GM19043 (cell line): ENCODE data around the gene PDPK1.

Experiments used
- ATAC-seq: cut with Tn5 transposase; IDR thresholded peaks from one replicate; pipeline ENCODE4 v1.9.1; 2021; ENCODE audit warnings: low read depth; ENCODE audit not compliant: unreplicated experiment

The PDPK1 gene

DNA sequence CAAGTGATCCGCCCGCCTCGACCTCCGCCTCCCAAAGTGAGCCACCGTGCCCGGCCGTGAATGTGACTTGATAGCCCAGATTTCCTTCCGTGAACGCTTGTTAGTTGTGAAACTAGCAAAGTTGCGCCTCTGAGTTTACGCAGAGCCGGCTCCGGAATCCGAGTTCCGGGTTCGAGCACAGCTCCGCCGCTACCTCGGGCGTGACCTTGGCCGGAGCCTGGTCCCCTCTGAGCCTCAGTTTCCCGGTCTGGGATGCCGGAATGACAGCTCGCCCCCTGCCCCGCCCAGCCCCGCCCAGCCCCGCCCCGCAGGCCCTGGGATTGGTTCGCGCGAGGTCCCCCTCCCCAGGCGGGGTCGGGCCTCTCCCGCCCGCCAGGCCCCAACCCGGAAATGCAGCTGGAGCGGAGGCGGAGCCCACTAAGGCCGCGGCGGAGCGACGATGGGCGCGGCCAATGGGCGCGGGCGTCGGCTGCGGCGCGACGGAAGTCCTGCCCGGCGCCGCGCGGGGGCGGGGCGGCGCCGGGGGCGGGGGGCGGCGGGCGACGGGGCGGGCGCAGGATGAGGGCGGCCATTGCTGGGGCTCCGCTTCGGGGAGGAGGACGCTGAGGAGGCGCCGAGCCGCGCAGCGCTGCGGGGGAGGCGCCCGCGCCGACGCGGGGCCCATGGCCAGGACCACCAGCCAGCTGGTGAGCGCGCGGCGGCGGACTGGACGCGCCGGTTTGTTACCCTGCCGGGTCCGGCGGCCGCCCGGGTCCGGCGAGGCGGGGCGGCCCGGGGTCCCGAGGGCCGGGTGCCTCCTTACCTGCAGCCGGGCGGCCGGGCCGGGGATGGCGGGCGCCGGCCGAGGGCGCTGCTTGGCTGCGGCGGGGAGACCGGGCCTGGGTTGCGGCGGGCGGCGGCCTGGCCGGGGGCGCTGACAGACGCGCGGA is at the start of gene PDPK1:
PDPK1 (plus strand) TSS at position 571 of the 929 bp plus-strand sequence; CDS start at position 663, 92 bp downstream.
- peak; percentile 82 for ATAC-seq

DNA sequence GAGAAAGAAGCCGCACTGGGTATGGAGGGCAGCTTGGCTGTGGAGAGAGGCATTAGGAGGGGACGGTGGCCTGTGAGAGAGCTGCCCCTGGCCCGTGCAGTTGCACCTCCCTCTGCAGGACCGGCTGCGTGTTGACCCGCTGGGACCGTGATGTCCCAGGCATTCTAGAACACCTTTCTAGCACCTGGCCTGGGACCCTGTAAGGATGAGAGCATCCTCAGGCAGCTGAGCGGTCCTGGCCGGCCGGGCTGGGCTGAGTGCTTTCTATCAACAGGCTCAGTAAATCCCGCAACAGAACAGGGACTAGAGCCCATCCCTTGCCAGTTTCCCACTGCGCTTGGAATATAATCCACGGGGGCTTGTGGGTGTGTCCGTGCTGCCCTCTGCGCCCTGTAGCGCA is 48.2 kb upstream of the PDPK1 start:
- no peak for ATAC-seq

DNA sequence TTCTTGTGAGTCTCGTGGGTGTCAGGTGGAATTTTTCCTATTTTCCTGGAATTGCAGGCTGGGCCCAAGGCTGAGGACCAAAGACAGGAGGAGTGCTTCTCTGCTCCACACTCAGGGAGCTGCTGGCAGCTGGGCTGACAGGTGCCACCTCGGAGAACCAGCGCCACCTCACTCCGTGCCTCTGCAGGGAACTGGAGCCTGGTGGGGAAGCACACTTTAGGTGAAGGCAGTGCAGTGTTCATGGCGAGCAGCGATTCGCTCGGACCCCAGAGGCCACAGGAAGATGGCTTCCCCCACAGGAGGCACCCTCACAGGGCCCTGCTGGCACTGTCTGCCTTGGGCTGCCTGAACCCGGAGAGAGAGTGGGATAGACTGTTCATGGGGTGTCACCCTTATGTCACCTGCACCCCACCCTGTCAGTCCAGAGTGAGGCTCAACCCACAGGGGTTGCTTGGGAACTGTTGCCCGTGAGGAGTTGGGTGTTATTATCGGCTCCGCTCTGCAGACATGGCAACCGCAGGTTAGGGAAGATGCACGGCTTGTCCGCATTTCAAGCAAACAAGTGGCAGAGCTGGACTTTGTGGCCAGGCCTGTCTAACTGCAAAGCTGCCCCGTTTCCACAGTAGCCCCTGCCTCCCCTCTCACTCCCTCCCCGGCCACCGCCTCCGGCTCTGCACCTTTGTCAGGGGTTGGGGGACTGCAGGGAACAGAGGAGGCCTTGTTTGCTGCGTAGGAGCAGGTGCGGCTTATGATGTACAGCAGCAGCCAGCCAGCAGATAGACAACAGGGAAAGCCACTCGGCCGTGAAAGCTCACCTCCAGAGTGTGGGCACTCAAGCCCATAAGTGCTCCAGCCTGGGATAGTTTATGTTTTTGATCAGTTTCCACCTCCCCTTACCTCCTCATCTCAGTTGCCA is 47.4 kb upstream of the PDPK1 start:
- no peak for ATAC-seq

DNA sequence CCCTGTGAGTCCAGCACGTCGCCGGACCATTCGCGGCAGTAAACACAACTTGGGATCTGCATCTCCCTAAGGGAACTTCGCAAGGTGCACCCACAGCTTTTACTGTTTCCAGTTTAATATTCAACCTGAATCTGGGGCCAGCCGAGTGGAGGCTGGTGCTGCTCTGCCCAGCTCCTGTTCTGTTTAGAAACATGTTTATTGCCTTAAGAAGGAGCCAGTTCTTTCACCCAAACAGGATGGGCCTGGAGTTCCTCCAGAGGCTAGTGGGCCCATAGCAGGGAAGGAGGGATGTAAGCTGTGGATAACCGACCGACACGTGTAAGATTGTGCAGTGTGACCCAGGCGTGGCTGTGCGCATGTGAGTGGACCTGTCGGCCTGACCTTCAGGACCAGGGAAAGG is 45.5 kb upstream of the PDPK1 start:
- ATAC-seq, result no peak

DNA sequence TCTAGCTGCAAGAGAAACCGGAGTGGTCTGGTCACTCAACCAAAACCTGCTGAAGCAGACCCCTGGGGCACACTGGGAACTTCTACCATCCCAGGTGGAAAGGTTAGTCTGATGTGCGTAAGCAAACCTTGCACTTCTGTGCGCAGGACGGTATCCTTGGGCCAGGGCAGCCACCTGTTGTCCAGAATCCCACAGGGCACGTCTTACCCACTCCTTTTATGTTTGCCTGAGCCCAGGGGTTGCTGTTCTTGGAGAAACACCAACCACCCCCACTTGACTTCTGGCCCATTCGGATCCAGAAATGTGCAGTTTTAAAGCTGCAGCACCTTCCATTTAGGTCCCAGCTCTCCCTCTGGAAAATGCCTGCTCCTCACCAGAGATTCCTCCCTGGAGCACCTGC is 44.2 kb upstream of the PDPK1 start:
- ATAC-seq, result no peak

DNA sequence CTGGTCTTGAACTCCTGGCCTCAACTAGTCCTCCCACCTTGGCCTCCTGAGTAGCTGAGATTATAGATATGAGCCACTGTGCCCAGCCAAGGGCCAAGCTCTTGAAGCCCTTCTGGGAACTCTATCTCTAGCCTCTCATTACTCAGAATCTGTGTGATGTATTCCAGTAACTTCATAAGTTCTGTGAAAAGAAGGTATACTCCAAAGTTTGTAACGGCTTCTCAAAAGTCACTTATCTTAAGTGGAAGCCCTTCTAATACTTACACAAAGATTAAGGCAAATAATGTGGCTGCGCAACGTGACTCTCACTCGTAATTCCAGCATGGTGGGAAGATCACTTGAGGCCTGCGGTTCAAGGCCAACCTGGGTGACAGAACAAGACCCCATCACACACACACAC is 43.2 kb upstream of the PDPK1 start:
- ATAC-seq, result no peak

DNA sequence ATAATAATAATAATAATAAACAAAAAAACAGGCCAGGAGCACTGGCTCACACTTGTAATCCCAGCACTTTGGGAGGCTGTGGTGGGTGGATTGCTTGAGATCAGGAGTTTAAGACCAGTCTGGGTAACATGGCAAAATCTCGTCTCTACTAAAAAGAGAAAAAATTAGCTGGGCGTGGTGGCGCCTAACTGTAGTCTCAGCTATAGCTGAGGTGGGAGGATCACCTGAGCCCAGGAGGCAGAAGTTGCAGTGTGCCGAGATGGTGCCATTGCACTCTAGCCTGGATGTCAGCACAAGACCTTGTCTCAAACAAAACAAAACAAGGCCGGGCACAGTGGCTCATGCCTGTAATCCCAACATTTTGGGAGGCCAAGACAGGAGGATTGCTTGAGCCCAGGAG is 42.8 kb upstream of the PDPK1 start:
- no peak for ATAC-seq

DNA sequence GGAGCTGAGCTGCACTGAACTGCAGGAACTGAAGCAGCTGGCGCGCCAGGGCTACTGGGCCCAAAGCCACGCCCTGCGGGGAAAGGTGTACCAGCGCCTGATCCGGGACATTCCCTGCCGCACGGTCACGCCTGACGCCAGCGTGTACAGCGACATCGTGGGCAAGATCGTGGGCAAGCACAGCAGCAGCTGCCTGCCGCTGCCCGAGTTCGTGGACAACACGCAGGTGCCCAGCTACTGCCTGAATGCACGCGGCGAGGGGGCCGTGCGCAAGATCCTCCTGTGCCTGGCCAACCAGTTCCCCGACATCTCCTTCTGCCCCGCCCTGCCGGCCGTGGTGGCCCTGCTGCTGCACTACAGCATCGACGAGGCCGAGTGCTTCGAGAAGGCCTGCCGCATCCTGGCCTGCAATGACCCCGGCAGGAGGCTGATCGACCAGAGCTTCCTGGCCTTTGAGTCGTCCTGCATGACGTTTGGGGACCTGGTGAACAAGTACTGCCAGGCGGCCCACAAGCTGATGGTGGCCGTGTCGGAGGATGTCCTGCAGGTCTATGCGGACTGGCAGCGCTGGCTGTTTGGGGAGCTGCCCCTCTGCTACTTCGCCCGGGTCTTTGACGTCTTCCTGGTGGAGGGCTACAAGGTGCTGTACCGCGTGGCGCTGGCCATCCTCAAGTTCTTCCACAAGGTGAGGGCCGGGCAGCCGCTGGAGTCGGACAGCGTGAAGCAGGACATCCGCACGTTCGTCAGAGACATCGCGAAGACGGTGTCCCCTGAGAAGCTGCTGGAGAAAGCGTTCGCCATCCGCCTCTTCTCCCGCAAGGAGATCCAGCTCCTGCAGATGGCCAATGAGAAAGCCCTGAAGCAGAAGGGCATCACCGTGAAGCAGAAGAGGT is 41.4 kb upstream of the PDPK1 start:
- ATAC-seq, result no peak

DNA sequence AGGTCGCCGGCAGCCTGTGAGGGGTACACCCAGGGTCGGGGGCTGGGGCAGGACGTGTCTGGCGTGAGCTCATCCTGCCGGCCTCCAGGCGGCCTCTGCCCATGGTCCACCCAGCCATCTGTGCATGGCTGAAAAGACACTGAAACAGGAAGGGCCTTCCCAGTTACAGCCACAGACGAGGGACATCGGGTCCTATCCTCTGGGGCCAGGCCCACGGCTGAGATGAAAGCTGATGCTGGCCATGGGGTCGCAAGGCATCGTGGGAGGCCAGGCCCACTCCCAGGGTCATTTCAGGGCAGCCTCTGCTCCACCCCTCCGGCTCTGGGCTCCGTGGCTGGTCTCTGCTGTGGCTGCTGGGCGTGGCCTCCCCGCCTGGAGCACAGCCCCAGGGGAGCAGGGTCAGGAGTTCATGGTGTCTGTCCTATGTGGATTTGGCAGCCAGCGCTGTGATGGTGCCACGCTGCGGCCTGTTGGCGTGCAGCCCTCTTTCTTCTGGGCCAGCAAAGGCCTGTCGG is 40.6 kb upstream of the PDPK1 start:
- no peak for ATAC-seq

DNA sequence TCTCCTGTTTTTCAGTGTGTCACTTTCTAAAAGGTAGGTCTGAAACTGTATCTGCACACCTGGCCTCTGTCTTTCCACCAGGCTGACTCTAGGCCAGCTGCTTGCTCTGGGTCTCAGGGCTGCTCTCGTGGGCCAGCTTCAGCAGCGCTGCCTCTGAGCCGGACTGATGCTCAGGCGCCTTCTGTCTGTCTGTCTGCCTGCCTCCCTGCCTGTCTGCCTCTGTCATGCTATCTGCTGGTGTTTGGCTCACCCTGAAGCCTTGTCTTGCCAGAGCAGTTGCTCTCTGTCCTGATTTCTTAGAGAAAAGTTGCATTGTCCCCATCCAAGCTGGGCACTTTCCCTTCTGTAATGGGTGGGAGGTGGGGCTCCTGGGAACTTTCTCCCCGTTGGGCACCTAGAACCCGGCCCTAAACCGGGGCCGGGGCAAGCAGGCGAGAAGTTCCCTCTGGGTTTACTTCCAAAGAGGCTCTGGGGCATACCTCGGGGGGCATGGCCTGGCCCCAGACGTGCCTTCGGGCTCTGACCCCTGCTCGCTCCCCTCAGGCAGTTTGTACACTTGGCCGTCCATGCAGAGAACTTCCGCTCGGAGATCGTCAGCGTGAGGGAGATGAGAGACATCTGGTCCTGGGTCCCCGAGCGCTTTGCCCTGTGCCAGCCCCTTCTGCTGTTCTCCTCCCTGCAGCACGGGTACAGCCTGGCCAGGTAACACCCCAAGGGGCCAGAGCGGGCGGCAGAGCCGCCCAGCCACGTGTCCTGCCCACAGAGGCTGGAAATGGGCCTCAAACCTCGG is 39.9 kb upstream of the PDPK1 start:
- no peak for ATAC-seq

DNA sequence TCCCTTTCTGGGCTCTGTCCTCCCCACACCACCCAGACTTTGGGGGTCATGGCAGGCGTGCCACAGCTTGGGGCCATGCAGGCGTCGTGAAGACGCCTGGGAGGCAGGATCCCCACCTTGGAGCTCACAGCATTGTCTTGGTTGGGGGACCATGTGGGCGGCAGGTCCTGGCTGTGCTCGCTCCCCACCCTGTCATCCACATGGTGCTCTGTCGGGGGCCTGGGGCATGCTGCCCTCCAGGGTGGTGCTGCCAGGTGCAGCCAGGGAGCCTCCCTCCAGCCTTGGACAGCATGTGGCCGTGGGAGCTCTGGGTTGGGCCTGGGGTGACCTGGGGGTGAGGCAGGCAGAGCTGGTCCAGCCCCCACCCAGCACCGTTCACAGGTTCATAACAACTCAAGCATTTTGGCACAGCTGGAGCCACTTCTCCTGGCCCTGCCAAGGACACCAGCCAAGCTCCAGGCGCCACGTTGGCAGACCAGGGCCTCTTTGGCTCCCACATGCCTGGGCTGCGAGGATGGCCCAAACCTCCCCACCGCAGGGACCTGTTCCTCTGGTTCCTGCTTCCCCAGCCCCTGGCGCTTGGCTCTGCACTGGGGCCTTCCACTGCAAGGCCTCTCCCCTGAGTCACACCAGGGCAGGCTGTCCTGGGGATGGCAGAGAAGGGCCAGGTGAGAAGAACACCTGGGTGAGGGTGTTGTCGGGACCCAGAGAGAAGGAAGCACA is 39.1 kb upstream of the PDPK1 start:
- ATAC-seq, result no peak

DNA sequence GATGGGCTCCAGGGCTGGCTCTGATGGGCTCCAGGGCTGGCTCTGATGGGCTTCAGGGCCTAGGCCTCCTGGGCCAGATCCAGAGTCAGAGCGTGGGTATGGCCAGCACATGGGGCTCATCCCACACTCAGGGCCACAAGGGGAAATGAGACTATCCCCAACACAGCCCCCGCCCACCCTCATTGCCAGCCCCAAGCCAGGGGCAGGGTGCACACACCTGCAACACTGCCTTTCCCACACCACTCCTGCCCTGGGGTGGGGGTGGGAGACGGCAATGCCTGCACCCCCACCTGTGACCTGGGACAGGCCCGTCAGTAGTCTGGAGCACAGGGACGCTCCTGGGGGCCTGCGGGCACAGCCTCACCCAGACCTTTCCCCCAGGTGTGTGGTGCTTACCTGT is 38.4 kb upstream of the PDPK1 start:
- no peak for ATAC-seq

DNA sequence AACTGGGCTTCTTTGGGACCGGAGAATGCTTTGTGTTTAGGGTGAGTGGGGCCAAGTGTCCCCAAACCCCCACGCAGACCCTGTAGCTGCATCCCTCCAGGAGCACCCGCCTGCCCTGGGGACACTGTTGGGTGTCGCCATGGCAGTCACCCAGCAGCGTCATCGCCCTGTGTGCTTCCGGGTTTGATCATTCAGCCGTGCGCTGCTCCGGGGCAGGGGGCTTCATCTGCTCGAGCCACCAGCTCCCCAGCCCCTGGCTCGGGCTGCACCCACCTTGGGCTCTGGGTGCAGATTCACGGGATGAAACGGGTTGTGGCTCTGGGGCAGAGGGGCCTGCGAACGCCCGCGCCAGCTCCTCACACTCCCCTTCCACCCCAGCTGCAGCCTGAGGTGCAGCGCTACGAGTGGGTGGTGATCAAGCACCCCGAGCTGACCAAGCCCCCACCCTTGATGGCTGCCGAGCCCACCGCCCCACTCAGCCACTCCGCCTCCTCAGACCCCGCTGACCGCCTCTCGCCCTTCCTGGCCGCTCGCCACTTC is 37.9 kb upstream of the PDPK1 start:
- no peak for ATAC-seq

DNA sequence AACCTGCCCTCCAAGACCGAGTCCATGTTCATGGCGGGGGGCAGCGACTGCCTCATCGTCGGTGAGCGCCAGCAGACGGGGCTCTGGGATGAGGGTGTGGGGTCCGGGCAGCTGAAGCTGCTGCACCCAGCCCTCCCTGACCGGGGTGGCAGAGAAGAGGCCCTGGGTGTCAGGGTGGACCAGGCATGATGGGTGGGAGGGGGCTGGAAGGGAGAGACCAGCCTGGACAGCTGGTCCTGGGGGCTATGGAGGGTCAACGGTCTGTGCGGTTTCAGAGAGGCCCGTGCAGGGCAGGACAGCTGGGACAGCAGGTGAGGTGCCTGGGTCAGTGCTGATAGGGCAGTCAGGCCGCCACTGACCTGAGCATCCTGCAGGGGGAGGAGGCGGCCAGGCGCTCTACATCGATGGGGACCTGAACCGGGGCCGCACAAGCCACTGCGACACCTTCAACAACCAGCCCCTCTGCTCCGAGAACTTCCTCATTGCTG is 37.3 kb upstream of the PDPK1 start:
- ATAC-seq, result no peak

DNA sequence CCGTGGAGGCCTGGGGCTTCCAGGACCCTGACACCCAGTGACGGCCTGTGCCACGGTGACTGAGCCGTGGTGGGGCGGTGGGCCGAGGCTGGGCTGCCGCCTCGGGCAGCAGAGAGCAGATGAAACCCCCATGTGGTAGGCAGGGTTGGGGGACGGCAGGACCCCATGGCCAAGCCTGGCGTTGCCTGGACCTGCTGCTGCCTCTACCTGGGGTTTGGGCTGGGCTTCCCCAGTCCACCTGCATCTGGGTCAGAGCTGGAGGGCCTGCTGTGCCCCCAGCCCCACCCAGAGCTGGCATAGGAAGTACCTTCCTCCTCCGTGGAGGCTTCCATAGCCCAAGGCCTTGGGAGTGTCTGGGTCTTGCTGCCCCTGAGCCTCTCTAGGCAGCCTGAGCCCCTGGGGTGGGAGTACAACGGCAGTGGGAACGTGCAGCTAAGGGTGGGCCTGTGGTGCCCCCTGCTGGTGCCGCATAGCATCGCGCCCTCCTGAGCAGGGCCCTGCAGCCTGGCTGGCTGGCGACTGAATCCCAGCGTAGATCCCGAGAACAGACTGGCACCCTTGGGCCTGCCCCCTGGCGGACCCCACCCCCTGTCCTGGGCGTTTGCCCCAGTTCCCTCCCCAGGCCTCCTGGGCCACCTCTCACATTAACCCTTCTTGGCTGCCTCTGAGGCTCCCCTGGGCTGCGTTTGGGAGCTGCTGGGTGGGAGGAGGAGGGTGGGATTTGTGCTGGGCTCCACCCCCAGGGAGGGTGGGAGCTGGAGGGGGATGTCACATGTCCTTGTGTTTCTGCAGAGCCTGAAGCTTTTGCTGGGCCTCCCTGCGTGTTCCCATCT is 36.7 kb upstream of the PDPK1 start:
- ATAC-seq, result no peak

DNA sequence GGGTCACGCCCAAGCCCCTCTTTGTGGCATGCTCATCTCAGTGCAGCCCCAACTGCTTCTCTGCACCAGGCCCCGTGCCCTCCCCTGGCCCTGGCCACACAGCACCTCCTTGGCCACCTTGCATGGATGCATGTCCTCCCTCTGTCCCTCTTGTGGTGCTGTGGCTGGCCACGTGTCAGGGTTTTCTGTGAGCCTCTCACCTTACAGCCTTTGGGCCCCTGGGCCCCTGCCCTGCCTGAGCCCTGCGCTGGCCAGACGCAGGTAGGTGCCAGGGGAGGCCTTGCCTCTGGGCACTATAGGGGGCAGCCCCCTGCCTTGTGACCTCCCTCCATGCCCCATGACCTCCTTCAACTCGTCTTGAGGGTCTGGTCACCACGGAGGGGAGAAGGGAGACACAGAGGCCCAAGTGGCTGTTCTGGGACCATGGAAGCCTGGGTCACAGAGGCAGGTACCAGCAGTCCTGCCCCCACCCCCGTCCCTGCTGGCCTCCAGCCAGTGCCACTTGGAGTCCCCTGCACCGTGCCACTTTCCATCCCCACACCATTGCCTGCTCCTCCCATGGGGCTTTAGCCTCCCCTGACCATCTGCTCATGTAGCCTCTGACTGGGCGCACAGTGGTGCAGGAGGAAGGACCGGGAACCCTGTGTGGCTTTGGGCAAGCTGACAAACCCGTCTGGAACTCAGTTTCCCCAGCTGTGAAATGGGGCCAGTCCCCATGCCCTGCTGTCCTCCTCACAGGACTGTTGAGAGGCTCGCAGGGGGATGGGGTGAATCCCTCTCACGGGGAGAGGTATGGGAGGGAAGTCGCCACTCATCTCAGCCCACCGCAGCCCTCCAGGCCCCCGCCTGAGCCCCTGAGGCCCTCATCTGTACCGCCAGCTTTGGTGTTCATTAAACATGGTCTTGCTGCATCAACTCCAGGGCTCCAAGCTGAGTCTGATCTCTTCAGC is 35.6 kb upstream of the PDPK1 start:
- no peak for ATAC-seq
